Measurements from ENCODE around the gene RNF183. TPM values are rescaled to one million over a fixed set of nuclear protein-coding genes. Genes with fewer than 3 reads are reported as not detected.
"Not testable (repeated sequence)": the region's sequence is repeated elsewhere in the genome, so short reads cannot be mapped to it uniquely, and the experiment has no call there.

RNF183 gene
- total RNA-seq, 1 donor from 2014 or later = not detected

GRCh38 chr9:113257863-113258262 lies 45.3 kb downstream of the RNF183 start:
- no peak overlapping the region for H3K4me3 ChIP-seq
- TF ChIP-seq CTCF (IDR thresholded peaks at IDR 0.05) = no peak
- no peaks in the 10 kb centered on the region for H3K9me3 ChIP-seq
- DNase-seq (no peak), ATAC-seq (no peak)
- H3K27me3 ChIP-seq = no peaks in the 10 kb centered on the region
- H3K27ac ChIP-seq = no peak overlapping the region
- peaks cover 69% of the 10 kb centered on the region for H3K36me3 ChIP-seq
- intact Hi-C loops (cut with DNase I) = no loop called here
- H3K4me1 ChIP-seq = no peaks in the 10 kb centered on the region

- DNase-seq (no peak), ATAC-seq (peak; percentile 95)
- no peak for TF ChIP-seq CTCF (IDR thresholded peaks at IDR 0.05)
- intact Hi-C loops (cut with DNase I) = no loop called here
- Histone ChIP-seq H3K27me3 (no peaks in the 10 kb centered on the region), H3K4me1 (no peaks in the 10 kb centered on the region), H3K27ac (no peak overlapping the region), H3K9me3 (no peaks in the 10 kb centered on the region), H3K36me3 (peaks cover 45% of the 10 kb centered on the region), H3K4me3 (no peak overlapping the region)
Observed at GRCh38 chr9:113255438-113255837, 47.7 kb downstream of the RNF183 start.

- intact Hi-C loops (cut with DNase I) = no loop called here
- no peak for TF ChIP-seq CTCF (IDR thresholded peaks at IDR 0.05)
Observed at GRCh38 chr9:113254991-113255390, 48.2 kb downstream of the RNF183 start.

GRCh38 chr9:113250807-113251206 lies 52.4 kb downstream of the RNF183 start:
- Histone ChIP-seq H3K4me3 (no peak overlapping the region), H3K27me3 (no peaks in the 10 kb centered on the region), H3K4me1 (no peaks in the 10 kb centered on the region), H3K36me3 (peaks cover under 1% of the 10 kb centered on the region), H3K27ac (no peak overlapping the region), H3K9me3 (no peaks in the 10 kb centered on the region)
- intact Hi-C loops (cut with DNase I) = no loop called here
- no peak for TF ChIP-seq CTCF (IDR thresholded peaks at IDR 0.05)
- DNase-seq (no peak), ATAC-seq (no peak)

More at GRCh38 chr9:113254991-113255390, 48.2 kb downstream of the RNF183 start:
- DNase-seq (no peak), ATAC-seq (no peak)
- H3K27ac ChIP-seq = no peak overlapping the region
- H3K36me3 ChIP-seq = peaks cover 41% of the 10 kb centered on the region
- no peaks in the 10 kb centered on the region for H3K27me3 ChIP-seq
- H3K9me3 ChIP-seq = no peaks in the 10 kb centered on the region
- H3K4me1 ChIP-seq = no peaks in the 10 kb centered on the region
- H3K4me3 ChIP-seq = no peak overlapping the region

GRCh38 chr9:113249661-113250060 lies 53.5 kb downstream of the RNF183 start:
- H3K27me3 ChIP-seq; H3K9me3 ChIP-seq; H3K27ac ChIP-seq; H3K4me1 ChIP-seq; intact Hi-C loops (cut with DNase I); ATAC-seq; H3K4me3 ChIP-seq; DNase-seq; H3K36me3 ChIP-seq: not testable (repeated sequence)

GRCh38 chr9:113247640-113248039 lies 55.5 kb downstream of the RNF183 start:
- Histone ChIP-seq H3K4me3 (no peak overlapping the region), H3K36me3 (no peaks in the 10 kb centered on the region), H3K27ac (no peak overlapping the region), H3K27me3 (no peaks in the 10 kb centered on the region), H3K9me3 (no peaks in the 10 kb centered on the region), H3K4me1 (no peaks in the 10 kb centered on the region)
- ATAC-seq = no peak
- TF ChIP-seq CTCF (IDR thresholded peaks at IDR 0.05) = no peak
- intact Hi-C loops (cut with DNase I) = no loop called here
- DNase-seq = no peak

Other genes starting within 250 kb of the RNF183 start
- 2.4 TPM for gene ZFP37, start 246.7 kb downstream of the RNF183 start, total RNA-seq
- 46.9 TPM for gene SLC31A2, start 152.4 kb downstream of the RNF183 start, total RNA-seq
- gene FKBP15, start 82.1 kb downstream of the RNF183 start, total RNA-seq = 60.6 TPM
- 43.4 TPM for gene SLC31A1, start 81.8 kb downstream of the RNF183 start, total RNA-seq
- 29.5 TPM for gene CDC26, start 27.8 kb downstream of the RNF183 start, total RNA-seq
- gene PRPF4, start 27.7 kb downstream of the RNF183 start, total RNA-seq = 13.2 TPM
- gene WDR31, start 36.9 kb upstream of the RNF183 start, total RNA-seq = 2.6 TPM
- gene BSPRY, start 46.2 kb upstream of the RNF183 start, total RNA-seq = 10.8 TPM
- 10.4 TPM for gene HDHD3, start 73.6 kb upstream of the RNF183 start, total RNA-seq
- gene ALAD, start 97.9 kb upstream of the RNF183 start, total RNA-seq = 37.7 TPM
- 31.0 TPM for gene POLE3, start 107.3 kb upstream of the RNF183 start, total RNA-seq
- not detected for gene C9orf43, start 107.4 kb upstream of the RNF183 start, total RNA-seq
- 71.1 TPM for gene RGS3, start 160.4 kb upstream of the RNF183 start, total RNA-seq

All from upper lobe of right lung (tissue), 1 donor.